ENCODE results near the gene SLC12A5.

SLC12A5 gene

DNA sequence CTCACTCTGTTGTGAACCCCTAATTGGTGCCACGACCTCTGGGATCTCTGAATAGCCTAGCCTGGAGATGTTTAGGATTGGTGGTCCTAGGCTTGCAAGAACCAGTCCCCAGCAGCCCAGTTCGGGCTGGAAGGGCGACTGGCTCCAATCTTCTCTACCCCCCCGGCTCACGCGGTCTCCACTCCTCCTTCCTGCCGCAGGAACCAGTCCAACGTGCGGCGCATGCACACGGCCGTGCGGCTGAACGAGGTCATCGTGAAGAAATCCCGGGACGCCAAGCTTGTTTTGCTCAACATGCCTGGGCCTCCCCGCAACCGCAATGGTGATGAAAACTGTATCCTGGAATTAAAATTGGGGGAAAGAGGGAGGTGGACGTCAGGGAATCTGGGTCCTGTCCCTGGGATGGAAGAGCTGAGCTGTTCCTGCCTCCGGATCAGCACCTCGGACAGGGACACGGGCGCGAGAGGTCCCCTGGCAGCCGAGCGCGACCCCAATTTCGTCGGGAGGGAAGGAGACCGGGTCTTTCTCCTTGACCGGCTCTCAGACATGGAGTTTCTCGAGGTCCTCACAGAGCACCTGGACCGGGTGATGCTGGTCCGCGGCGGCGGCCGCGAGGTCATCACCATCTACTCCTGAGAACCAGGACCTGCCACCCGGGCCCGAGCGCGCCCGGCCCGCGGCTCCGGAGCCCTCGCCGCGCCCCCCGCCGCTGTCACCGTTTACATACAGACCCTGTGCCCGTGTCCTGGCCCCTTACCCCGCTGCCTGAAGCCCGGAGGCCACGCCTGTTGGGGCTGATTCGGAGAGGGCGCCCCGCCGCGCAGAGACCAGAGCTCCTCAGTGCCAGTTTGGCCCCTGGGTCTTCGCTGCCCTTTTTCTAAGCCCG is 28.2 kb downstream of the SLC12A5 start:
- no peak for DNase-seq

DNA sequence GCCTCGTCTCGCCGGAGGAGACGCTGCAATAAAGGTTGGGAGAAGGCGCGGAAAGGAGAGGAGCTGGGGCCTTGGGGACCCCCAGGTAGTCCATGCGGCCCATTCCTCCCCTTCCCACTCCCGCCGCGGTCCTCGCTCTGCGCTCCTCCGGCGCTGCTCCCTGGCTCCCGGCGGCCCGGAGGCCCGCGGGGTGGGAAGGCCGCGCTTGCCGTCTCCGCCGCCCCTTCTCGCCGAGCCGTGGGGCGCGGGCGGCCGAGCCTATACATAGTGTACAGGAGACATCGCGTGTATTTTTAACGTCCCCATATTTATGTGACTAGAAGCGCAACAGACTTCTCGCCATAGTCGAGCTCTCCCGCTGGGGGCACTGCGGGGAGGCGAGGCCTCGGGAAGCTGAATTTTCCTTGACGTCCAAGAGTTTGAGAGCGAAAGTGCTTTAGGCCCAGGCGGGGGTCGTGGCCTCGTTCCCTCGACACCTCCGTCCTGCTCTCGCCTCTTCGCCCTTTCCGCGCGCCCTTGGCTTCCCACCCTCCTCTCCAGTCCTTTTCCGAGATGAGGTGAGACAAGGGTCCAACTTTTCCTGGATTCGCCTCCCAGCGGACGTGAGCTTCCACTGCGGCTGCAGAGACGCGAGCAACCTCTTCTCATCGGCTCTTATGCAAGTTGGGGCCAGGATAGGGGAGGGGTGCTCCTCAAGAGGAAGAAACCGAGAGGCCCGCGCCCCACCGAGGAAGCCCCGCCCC is 29.0 kb downstream of the SLC12A5 start:
- no peak for DNase-seq

DNA sequence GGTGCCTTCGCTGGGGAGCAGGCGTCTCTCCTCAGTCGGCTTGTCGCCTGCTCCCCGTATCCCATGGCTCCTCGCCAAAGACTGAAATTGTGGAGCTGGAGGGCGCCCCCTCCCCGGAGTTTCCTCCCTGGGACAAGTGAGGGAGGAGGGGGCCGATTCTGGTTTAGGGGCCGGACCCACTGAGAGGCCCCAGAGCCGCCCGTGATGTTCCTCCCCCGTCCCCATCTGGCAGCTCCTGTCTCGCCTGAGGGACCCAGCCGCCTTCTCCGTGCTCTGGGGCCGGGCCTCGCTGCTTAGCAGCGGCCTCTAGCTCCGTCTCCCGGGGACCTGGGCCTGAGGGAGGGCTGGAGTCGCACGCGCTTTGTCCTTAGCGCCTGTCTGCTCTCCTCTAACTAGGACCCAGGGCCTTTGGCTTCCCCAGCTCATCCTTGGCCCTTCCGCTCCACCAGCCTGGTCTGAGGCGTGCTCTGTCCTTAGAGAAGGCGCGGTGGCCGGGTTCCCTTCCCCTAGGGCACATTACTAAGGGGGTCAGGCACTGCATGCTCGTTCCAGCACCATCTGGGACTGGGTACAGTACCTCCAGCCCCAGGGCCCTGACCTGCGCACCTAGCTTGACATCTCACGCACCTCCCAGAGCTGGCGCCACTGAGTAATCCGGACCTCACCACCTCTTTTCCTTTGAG is 29.7 kb downstream of the SLC12A5 start:
- no peak for DNase-seq

DNA sequence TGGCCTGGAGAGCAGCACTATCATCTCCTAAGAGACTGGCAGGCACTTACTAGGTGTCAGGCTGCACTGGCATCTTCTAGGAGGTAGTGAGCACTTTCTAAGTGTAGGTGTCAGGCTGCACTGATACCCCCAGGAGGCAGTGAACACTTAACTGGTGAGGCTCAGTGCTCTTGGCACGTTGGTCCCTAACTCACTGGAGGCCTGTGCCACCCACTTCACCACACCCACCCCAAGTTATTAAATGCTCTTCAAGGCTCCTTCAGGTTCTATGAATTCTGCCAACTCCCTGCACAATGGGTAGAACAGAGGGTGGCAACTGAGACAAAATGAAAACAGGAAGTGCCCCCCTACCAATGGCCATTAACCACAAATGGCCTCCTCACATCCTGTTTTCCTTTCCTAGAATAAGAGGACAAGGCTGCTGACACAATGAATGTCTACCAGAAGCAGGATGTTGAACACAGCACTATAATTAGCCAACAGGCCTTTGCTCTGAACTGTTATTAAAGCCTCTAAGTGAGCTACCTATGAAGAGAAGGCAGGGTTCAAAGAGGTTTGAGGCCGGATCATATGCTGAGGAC is 31.4 kb downstream of the SLC12A5 start:
- peak; percentile 4 for DNase-seq

DNA sequence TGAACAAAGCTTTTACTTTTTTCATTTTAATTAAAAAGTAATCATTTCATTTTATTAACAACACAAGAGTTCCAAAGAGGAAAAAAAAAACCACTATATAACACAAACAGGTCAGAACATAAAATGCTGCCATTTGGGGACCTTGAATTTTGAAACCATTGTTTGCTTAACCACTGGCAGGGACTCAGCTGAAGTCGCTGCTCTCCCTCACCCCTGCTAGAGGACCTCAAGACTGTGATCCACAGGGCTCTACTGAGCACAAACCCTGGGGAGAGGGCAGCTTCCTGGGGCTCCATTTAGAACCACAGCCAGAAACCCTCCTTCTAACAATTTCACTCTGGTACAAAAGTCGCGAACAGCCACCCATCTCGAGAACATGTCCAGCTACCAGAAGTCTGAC is 32.0 kb downstream of the SLC12A5 start:
- DNase-seq, result no peak

DNA sequence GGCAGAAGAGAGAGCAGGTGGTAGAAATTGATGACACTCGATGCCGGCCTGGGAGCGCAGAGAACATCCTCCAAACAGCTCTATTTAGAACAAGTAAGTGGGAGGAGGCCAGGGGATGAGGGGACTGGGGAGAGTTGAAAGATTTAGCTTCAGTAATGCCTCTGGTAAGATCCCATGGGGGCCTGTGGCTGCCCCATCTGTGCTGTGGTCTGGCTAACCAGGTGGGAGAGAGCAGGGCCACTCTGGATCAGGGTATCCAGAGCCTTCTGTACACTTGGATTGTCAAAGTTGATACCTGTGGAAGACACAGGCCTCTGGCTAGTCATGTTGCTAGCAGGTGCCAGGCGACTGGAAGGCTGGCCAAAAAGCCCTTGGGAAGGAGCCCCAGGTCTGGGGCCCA is 33.1 kb downstream of the SLC12A5 start:
- DNase-seq, result no peak

DNA sequence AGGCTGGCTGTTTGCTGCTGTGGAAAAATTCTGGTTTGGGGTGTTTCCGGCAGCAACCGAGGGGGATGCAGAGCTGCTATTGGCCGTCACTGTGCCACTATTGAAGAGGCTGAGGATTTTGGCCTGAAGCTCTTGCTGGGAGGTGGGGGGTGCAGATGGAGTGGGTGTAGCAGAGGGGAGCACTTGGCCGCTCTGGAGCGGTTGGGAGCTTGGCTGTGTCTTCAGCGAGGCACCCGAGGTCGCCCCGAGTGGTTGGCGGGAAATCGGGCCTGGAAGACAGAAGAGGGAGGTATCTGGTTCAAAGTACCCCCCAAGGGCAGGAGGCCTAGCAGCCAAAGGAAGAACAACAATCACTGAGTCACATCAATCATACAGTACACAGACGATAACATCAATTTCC is 33.6 kb downstream of the SLC12A5 start:
- DNase-seq, result no peak

DNA sequence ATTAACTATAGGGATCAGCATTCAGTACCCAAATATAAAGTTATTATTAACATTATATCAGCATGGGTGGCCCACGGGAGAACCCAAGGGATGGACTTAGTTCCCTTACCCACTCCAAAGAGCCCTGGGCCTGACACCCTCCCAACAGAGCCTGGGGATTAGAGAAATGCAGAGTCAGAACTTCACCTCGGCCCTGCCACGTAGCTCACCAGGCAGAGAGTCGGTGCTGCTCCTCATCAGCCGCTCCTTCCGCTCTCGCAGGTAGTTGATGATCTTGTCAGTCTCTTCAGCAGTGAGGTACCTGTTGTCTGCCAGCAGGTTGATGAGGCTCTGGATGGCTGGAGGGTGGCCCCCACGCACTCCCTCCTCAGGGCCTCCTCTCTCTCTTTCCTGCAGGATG is 34.1 kb downstream of the SLC12A5 start:
- DNase-seq, result no peak

DNA sequence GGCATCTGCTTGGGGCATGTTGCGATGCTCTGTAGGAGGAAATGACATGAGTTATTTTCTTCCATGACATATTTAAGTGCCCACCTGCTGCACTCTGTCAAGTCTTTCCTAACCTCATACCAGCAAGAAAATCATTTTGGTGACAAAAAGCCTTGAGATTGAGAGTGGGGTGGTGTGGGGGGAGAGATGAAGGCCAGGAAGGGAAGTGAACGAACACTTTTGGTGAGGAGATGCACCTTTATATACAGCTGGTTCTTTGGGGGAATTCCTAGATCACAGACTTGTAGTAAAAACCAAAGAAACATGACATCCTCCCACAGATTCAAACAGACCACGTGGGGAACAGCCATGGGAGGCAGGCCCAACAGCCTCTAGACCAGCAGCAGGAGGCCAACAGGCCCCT is 34.6 kb downstream of the SLC12A5 start:
- DNase-seq, result no peak

DNA sequence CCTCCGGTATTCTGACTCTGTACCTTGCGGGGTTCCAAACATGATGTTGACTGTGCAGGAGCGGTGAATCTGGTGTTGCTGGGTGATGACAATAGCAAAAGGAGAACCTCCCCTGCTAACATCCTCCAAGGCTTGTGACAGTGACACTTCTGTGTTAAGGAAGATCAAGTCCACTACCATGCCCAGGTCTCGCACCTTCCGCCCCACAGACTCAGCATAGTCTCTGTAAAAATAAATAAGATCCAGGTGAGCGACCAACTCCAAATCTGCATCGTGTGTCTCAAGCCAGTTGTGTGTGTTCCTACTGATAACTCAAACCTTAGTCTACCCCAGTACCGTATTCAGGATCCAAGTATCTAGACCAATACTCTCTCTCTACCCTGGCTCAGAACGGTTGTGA is 36.0 kb downstream of the SLC12A5 start:
- DNase-seq, result no peak

DNA sequence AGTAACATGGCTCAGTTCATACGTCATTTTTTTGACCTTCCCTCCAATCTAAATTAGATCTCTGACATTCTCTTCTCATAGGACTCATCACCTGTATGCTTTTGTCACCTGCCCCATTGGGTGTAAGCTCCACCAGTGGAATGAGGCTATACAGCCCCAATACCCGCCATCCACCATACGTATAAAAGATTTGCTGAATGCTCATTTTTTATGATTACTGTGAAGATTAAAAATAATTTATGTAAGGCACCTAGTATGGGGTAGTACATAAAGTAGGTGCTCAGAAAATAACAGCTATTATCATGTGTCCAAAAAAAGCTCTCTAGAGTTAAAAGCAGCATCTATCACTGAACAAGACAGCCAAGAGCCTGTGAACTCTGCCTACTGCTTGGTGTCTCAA is 36.7 kb downstream of the SLC12A5 start:
- no peak for DNase-seq

DNA sequence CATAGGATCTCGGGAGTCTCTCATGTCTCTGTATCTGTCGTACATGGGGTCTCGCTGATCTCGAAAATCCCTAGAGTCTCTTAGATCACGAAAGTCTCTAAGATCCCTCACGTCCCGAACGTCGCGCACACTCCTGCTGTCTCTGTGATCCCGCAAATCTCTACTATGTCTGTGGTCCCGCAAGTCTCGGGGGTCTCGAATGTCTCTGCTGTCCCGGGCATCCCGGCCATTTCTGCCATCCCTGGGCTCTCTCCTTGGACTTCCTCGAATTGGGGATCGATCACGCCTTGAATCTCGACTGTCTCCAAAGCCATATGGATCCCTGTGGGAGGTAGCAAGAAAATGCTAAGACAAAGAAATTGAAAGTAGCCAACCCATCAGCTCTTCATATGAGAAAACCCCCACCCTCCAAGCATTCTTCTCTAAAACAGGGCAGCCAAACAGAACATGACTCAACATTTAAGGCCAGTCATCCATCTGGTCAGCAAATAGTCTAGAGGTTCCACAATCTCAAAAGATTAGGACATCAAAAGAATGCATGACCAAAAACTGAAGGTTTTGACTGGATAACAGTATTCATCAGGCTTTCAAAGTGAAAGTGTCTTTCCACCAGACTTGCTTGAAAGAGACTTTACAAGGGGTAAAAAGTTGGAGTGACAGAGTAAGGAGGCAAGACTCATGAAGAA is 41.3 kb downstream of the SLC12A5 start:
- DNase-seq, result no peak

DNA sequence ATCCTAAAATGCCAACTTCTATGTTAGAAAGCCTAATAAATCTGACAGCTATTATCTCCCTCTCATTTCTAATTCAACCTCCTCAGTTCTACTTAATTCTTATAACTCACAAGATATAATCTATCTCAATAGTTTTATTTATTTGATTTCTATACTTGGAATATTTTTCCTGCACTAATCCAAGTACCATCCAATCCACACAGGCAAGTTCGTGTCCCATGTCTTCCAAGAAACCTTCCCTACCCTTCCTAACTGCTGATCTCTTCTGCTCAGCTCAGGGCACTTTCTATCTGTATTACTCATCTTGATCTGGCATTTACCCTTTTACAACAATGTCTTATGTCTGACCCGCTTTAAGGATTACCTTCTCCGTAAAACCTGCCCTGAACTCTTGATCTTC is 42.6 kb downstream of the SLC12A5 start:
- DNase-seq, result no peak

DNA sequence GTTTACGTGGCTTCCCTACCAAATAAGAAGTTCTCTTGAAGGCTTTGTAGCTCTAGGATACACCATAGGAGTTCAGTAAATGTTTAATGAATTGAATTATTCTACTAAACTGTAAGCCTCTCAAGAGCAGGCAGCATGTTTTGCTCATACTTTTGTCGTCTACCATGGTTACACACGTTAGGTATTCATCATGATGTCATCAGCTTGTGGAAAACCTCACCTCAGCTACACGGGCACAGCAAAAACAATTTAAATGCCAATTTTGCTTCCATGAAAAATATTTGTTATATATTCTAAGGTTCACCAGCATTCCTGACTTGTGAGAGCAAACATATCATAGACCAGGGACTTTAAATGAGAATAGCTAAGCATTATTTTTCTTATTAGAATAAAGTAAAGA is 44.0 kb downstream of the SLC12A5 start:
- no peak for DNase-seq

DNA sequence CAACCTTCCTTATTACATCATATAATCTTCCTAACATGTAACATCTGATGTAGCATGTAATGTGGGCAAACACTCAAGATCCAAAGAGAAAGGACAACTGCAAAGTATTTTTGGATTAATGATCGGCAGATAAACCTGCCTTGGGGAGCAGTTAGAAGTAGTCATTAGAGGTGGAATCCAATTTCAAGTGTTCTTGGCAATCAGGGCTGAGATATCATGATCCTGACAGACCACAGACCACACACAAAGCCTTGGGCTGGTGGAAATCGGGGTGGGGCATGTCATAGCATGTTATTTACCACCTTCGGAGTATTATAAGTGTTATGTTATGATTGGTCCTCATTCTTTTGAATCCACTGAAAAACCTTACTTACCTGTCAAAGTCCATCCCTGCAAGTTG is 44.4 kb downstream of the SLC12A5 start:
- no peak for DNase-seq

DNA sequence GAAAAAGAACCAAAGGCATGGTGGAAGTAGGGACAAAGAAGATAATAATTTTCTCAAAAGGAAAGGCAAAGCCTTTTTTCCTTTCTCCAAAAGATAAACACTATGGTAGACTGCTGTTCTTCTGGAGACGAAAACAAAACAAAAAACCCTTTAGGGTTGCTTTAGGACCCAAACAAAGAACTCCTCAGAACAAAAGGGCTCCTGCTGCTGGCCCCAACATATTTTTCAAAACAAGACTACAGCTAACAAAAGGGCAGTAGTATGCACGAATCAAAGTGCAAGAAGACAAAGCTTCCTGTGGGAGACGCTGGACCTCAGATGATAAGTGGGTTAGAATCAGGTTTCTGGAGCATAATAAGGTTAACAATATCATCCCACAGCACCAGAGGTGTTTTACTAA is 45.0 kb downstream of the SLC12A5 start:
- DNase-seq, result no peak

DNA sequence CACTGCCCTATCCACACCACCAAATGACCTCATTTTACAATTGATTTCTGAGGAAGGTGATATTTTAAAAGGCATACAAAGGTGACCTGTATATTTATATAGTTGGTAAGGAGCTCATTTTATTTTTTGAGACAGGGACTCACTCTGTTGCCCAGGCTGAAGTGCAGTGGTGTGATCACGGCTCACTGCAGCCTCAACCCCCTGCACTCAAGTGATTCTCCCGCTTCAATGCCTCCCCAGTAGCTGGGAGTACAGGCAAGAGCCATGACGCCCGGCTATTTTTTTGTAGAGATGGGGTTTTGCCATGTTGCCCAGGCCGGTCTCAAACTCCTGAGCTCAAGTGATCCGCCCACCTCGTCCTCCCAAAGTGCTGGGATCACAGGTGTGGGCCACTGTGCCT is 47.8 kb downstream of the SLC12A5 start:
- DNase-seq, result no peak

DNA sequence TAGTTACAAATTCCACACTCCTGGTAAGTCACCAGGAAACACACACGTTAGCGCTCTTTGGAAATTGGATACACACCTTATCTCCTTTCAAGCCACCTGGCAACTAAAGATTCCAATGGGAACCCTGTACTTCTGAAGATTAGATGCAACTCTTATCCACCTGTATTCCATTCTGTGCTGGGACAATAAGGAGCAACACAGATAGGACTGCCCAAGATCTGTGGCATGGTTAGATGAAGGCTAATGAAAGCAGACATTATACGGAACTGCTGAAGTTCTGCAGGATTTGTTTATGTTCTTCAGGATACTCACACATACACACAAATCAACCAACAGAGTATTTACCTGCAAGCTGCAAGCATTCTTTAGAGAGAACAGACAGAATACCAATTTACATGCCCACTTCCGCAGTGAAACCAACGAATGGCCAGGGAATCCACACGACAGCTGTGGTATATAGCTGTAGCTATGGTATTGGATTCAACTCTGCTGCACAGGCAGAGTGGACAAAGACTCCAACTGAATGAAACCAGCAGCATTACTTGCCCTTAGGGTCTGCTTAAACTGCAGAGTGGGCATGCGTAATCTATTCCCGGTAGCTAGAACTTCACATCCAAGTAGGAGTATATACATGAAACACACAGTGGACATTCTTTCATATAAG is 48.8 kb downstream of the SLC12A5 start:
- no peak for DNase-seq

DNA sequence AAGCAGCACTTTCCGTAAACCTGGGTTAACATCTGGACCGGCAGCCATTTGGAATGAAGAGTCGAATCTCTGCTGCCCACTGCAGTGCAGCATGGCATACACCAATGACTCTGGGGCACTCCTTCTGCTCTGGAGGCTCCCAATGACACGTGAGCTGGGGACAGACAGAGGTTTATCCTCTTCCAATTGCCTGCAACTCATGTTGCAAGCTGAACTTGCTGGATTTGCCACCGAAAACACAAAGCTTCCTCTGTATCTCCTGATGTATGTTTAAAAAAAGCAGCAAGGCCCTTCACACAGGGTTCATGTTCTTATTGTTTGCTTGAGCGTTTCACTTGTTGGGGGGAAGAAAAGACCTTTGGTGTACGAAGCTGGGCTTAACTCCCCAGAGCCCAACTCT is 49.9 kb downstream of the SLC12A5 start:
- DNase-seq, result no peak

DNA sequence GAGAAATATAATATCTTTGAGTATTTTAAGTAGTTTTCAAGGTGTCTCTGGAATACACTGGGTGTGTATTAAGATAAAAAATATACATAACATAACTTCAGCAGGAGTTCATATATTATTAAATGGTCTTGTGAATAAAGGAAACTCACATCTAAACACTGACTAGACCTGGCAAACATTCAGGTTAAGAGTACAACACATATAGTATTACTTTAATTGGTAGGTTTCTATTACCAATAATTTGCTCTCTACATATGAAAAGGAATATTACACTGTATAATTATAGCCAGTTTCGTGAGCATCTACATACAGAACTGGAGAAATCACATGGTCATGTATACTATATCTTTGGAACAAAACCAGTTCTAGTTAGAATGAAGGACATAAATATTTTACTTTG is 52.1 kb downstream of the SLC12A5 start:
- DNase-seq, result no peak

DNA sequence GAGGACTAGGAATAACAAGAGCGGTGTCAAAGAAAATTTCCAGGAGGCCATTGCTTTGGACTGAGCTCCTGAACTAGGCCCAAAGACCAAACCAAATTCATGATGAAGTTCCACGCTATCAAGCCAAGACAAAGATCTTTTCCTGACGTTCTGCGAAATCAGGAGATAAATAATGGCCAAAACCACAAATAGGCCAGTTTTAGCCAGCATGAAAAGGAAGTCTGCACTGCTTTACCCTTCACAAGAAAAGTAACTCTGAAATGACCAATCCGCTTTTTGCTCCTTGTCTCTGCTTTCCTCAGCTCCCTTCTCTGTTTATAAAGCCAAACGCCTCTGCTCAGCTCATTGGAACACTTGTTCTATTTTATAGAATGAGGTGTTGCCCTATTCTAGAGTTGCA is 54.1 kb downstream of the SLC12A5 start:
- no peak for DNase-seq

DNA sequence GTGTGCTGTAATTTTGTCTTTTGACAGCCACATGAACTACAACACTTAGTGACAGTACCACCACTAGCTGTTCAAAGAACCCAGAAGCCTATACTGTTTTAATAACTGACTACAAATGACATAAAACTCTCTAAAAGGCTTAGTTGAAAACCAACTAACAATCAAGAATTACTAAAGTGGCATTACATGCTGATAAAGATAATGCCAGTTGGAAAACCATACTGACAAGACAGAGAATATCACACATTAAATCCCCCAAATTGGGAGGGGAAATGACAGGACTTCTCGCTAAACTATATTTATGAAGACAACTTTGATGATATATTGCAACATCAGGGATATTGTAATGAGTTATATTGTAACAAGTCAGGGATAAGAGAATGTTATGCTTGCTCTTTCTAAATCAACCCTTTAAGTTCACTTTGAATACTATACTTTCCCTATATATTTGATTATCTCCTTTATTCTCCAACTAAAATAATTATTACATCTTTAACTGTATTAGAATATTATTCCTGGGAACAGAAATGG is 54.6 kb downstream of the SLC12A5 start:
- DNase-seq, result no peak

All from GF-D8 (cell line).